DND-41 (cell line): Measurements from ENCODE around the gene TAP1.

Source experiments
- EZH2 ChIP-seq: IDR thresholded peaks from 3 replicates; pipeline ENCODE4 v1.6.1; 2012; ENCODE audit warnings: borderline replicate concordance, low read depth, mild to moderate bottlenecking, moderate library complexity, low read length, inconsistent platforms; ENCODE audit not compliant: severe bottlenecking
- TF ChIP-seq, protein P1 (sequence below): IDR thresholded peaks from 2 replicates; pipeline ENCODE4 v1.5.1; 2012; ENCODE audit warnings: borderline replicate concordance, low read length, moderate library complexity, mild to moderate bottlenecking; ENCODE audit not compliant: poor library complexity, severe bottlenecking; ENCODE audit errors: extremely low read depth

DNA sequence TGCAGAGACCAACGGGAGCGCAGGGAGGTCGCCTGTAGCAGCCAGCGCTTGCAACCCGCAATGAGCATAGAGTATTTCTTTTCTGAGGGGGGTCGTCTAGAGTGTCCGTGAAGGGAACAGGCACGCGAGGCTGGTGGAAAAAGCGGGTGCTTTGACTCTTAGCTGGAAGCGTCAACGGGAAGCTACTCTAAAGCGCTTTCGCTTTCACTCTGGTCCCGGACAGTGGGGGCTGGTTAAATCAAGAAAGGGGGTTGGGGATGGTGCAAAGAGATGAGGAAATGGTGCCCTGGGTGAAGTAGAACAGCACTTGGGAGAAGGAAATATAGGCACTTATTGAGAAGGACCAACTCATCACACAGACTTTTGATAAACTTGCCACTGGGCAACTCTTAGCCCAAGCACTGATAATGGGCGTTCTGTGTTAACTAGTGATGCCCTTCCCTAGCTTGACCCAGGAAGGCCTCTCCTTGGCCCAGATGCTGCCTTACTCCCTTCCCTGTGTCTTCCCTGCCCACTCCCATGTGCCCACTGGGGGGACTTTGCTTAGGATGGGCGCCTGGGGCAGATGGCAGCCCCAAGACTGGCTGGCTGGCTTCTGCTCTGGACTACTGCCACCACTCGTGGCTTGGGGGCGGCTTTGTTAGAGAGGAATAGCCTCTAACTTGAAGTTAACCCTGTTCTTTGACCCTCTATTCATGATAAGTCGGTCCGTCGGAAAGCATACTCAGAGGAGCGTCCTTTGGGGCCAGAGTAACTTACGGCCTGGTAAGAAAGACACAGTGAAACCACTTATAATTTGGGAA, 1.1 kb upstream of the TAP1 start:
- TF ChIP-seq, protein P1, sequence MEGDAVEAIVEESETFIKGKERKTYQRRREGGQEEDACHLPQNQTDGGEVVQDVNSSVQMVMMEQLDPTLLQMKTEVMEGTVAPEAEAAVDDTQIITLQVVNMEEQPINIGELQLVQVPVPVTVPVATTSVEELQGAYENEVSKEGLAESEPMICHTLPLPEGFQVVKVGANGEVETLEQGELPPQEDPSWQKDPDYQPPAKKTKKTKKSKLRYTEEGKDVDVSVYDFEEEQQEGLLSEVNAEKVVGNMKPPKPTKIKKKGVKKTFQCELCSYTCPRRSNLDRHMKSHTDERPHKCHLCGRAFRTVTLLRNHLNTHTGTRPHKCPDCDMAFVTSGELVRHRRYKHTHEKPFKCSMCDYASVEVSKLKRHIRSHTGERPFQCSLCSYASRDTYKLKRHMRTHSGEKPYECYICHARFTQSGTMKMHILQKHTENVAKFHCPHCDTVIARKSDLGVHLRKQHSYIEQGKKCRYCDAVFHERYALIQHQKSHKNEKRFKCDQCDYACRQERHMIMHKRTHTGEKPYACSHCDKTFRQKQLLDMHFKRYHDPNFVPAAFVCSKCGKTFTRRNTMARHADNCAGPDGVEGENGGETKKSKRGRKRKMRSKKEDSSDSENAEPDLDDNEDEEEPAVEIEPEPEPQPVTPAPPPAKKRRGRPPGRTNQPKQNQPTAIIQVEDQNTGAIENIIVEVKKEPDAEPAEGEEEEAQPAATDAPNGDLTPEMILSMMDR = peak; percentile 11
- no peak for TF ChIP-seq EZH2
